HEK293 (cell line): ENCODE data around the gene ARHGEF28.

Experiments used
- ATF2 ChIP-seq: fragments of 450-650 bp; formaldehyde crosslinking; IDR thresholded peaks from 2 replicates; pipeline ENCODE4 v1.5.1; 2016; ENCODE audit warnings: missing biosample characterization, missing genetic modification characterization, low read depth
- CTCF ChIP-seq: fragments of 450-650 bp; formaldehyde crosslinking; IDR thresholded peaks from 2 replicates; pipeline ENCODE4 v1.5.1; 2016; ENCODE audit warnings: missing biosample characterization, missing genetic modification characterization
- IKZF3 ChIP-seq: fragments of 450-650 bp; IDR thresholded peaks from 2 replicates; pipeline ENCODE4 v1.5.0; 2018; ENCODE audit warnings: missing biosample characterization, mild to moderate bottlenecking, missing genetic modification characterization, moderate library complexity
- KLF16 ChIP-seq: fragments of 450-650 bp; formaldehyde crosslinking; IDR thresholded peaks from 2 replicates; pipeline ENCODE4 v1.5.1; 2017; ENCODE audit warnings: missing biosample characterization, missing genetic modification characterization
- MYNN ChIP-seq: fragments of 450-650 bp; formaldehyde crosslinking; IDR thresholded peaks from 2 replicates; pipeline ENCODE4 v1.5.1; 2016; ENCODE audit warnings: missing biosample characterization, missing genetic modification characterization, borderline replicate concordance
- ZBTB26 ChIP-seq: fragments of 450-650 bp; formaldehyde crosslinking; optimal IDR thresholded peaks from 2 replicates; pipeline ENCODE3; 2016; ENCODE audit warnings: missing biosample characterization, mild to moderate bottlenecking, missing genetic modification characterization
- ZNF138 ChIP-seq: fragments of 450-650 bp; formaldehyde crosslinking; IDR thresholded peaks from 2 replicates; pipeline ENCODE4 v1.5.1; 2016; ENCODE audit warnings: missing biosample characterization, missing genetic modification characterization, borderline replicate concordance
- ZNF140 ChIP-seq: fragments of 450-650 bp; formaldehyde crosslinking; IDR thresholded peaks from 2 replicates; pipeline ENCODE4 v1.5.1; 2016; ENCODE audit warnings: missing biosample characterization, missing genetic modification characterization
- ZNF24 ChIP-seq: fragments of 450-650 bp; formaldehyde crosslinking; IDR thresholded peaks from 2 replicates; pipeline ENCODE4 v1.5.1; 2016; ENCODE audit warnings: missing biosample characterization, missing genetic modification characterization
- ZNF449 ChIP-seq: fragments of 450-650 bp; formaldehyde crosslinking; IDR thresholded peaks from 2 replicates; pipeline ENCODE4 v1.5.1; 2017; ENCODE audit warnings: missing biosample characterization, mild to moderate bottlenecking, missing genetic modification characterization, moderate library complexity
- ZNF501 ChIP-seq: fragments of 450-650 bp; formaldehyde crosslinking; IDR thresholded peaks from 2 replicates; pipeline ENCODE4 v1.5.1; 2016; ENCODE audit warnings: missing biosample characterization, missing genetic modification characterization

- no peak for TF ChIP-seq ATF2 (tag by site-specific recombination)
- no peak for TF ChIP-seq CTCF (tag by site-specific recombination)
- no peak for TF ChIP-seq ZNF140 (tag by site-specific recombination)
- TF ChIP-seq ZNF449, result no peak
- TF ChIP-seq ZNF24 (tag by site-specific recombination), result no peak
- TF ChIP-seq IKZF3, result no peak
- no peak for TF ChIP-seq ZBTB26 (tag by site-specific recombination)
- no peak for TF ChIP-seq KLF16
- no peak for TF ChIP-seq ZNF138 (tag by site-specific recombination)
- TF ChIP-seq MYNN, result no peak
- no peak for TF ChIP-seq ZNF501 (tag by site-specific recombination)
These were observed 37.3 kb downstream of the ARHGEF28 start for GRCh38 chr5:73663161-73663859.
